OCI-LY3 (cell line): ENCODE data around the gene SLC13A2.

Experiments
- EZH2phosphoT487 ChIP-seq: fragments of 200-600 bp; shearing (Covaris generic); IDR thresholded peaks from 2 replicates; pipeline ENCODE4 v1.6.1; 2018; ENCODE audit warnings: antibody characterized with exemption, mixed run types, low read depth
- TF ChIP-seq, protein P1 (sequence below): fragments of 200-600, 300-600 bp; sonication (generic); IDR thresholded peaks from 2 replicates; pipeline ENCODE4 v1.5.1; 2014; ENCODE audit warnings: antibody characterized with exemption, low read length, low read depth

DNA sequence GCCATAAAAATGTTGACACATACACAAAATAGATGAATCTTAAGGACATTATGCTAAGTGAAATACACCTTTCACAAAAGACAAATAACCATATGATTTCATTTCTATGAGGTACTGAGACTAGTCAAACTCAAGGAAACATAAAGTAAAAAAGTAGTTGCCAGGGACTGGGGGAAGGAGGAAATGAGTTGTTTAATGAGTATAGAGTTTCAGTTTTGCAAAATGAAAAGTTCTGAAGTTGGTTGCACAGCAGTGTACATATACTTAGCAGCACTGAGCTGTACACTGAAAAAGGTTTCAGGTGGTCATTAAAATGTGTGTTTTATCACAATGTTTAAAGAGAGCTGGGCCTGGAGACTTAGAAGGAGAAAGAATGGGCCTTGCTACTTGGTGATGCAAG is 4.7 kb upstream of the SLC13A2 start:
- TF ChIP-seq, protein P1, sequence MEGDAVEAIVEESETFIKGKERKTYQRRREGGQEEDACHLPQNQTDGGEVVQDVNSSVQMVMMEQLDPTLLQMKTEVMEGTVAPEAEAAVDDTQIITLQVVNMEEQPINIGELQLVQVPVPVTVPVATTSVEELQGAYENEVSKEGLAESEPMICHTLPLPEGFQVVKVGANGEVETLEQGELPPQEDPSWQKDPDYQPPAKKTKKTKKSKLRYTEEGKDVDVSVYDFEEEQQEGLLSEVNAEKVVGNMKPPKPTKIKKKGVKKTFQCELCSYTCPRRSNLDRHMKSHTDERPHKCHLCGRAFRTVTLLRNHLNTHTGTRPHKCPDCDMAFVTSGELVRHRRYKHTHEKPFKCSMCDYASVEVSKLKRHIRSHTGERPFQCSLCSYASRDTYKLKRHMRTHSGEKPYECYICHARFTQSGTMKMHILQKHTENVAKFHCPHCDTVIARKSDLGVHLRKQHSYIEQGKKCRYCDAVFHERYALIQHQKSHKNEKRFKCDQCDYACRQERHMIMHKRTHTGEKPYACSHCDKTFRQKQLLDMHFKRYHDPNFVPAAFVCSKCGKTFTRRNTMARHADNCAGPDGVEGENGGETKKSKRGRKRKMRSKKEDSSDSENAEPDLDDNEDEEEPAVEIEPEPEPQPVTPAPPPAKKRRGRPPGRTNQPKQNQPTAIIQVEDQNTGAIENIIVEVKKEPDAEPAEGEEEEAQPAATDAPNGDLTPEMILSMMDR: no peak
- TF ChIP-seq EZH2phosphoT487: no peak
